OCI-LY7 (cell line): ENCODE measurements around the gene PIP5K1C. TPM values are rescaled to one million over a fixed set of nuclear protein-coding genes. Genes with fewer than 3 reads are reported as not detected.

Source experiments
- BruUV-seq: library from RNA; stranded (reverse); fragments of 400-500 nt; replicated peaks from 2 replicates; lab custom pipeline; 2021; lab: Mats Ljungman, UMichigan
- CTCF ChIA-PET: fragments of 300-600 bp; sonication (Branson Sonifier 250); formaldehyde crosslinking; loops from one replicate; lab custom pipeline; 2022; ENCODE audit warnings: antibody characterized with exemption; ENCODE audit not compliant: unreplicated experiment; lab: Charles Lee
- POLR2A ChIA-PET: fragments of 300-600 bp; sonication (Branson Sonifier 250); formaldehyde crosslinking; loops from one replicate; lab custom pipeline; 2022; ENCODE audit warnings: antibody characterized with exemption; lab: Charles Lee
- DNase-seq: peaks from one replicate; pipeline ENCODE4 v3.0.0-alpha.2; 2015; ENCODE audit warnings: low spot score
- H2AFZ ChIP-seq: fragments of 200-600 bp; sonication (generic), shearing (Covaris generic); 2 replicates; pipeline ENCODE4 v1.6.1; 2014; ENCODE audit warnings: mild to moderate bottlenecking, antibody characterized with exemption, low read length, moderate library complexity
- H3K27ac ChIP-seq: fragments of 200-600 bp; sonication (generic); 2 replicates; pipeline ENCODE4 v1.5.1; 2014; ENCODE audit warnings: mixed run types, low read depth, mild to moderate bottlenecking, moderate library complexity, low read length, inconsistent platforms; ENCODE audit not compliant: poor library complexity, severe bottlenecking
- H3K36me3 ChIP-seq: fragments of 200-600 bp; sonication (generic); 2 replicates; pipeline ENCODE4 v1.6.1; 2014; ENCODE audit warnings: mild to moderate bottlenecking, antibody characterized with exemption, low read length, moderate library complexity, mixed read lengths; ENCODE audit not compliant: insufficient read depth
- H3K4me1 ChIP-seq: fragments of 200-600 bp; sonication (generic); 2 replicates; pipeline ENCODE4 v1.5.1; 2014; ENCODE audit warnings: mild to moderate bottlenecking, low read length; ENCODE audit not compliant: insufficient read depth, poor library complexity, severe bottlenecking
- H3K4me2 ChIP-seq: fragments of 200-600 bp; sonication (generic); 2 replicates; pipeline ENCODE4 v1.6.1; 2014; ENCODE audit warnings: mild to moderate bottlenecking, low read length
- H3K4me3 ChIP-seq: fragments of 200-600 bp; sonication (generic); 2 replicates; pipeline ENCODE4 v1.5.1; 2014; ENCODE audit warnings: mild to moderate bottlenecking, low read depth, low read length; ENCODE audit not compliant: poor library complexity, severe bottlenecking
- H3K79me2 ChIP-seq: fragments of 200-600 bp; sonication (generic); 2 replicates; pipeline ENCODE4 v1.6.1; 2016; ENCODE audit warnings: low read depth, mild to moderate bottlenecking, low read length, moderate library complexity, mixed read lengths; ENCODE audit not compliant: insufficient read depth
- H3K9me2 ChIP-seq: fragments of 200-600 bp; sonication (generic); 2 replicates; pipeline ENCODE4 v1.6.1; 2016; ENCODE audit warnings: mild to moderate bottlenecking, low read length, mixed read lengths; ENCODE audit not compliant: insufficient read depth
- H3K9me3 ChIP-seq: fragments of 200-600 bp; sonication (generic); 2 replicates; pipeline ENCODE4 v1.6.1; 2014; ENCODE audit warnings: mild to moderate bottlenecking, mixed run types, low read length, mixed read lengths
- H4K20me1 ChIP-seq: fragments of 200-600 bp; sonication (generic); 2 replicates; pipeline ENCODE4 v1.6.1; 2014; ENCODE audit warnings: mild to moderate bottlenecking, antibody characterized with exemption, low read length, moderate library complexity, mixed read lengths; ENCODE audit not compliant: insufficient read depth
- EZH2phosphoT487 ChIP-seq: fragments of 200-600 bp; sonication (generic); IDR thresholded peaks from 2 replicates; pipeline ENCODE4 v1.6.1; 2018; ENCODE audit warnings: low read depth, borderline replicate concordance, mild to moderate bottlenecking, mixed run types, antibody characterized with exemption, low read length, moderate library complexity, mixed read lengths
- intact Hi-C: fragments of 100-400 bp; cut with micrococcal nuclease; formaldehyde crosslinking; loops from one replicate; pipeline ENCODE4 v1.10.0; 2022; ENCODE audit not compliant: unreplicated experiment
- total RNA-seq, 2 experiments: library from RNA; depleted of rRNA in 1 of 2; stranded (reverse); fragments of >200 nt in 1 of 2; shearing (Covaris generic) in 1 of 2; gene quantifications; 2 replicates each; pipeline ENCODE4 v1.2.3, GENCODE V29; 2014 to 2022
- TF ChIP-seq, protein P1 (sequence below): fragments of 200-600 bp; sonication (generic); conservative IDR thresholded peaks from 2 replicates; pipeline ENCODE4 v1.5.1; 2014; ENCODE audit warnings: mild to moderate bottlenecking, antibody characterized with exemption, low read length, moderate library complexity, mixed read lengths

Gene PIP5K1C
- total RNA-seq, 2 experiments from 2014 or later: 7.6 to 15.1 TPM

DNA sequence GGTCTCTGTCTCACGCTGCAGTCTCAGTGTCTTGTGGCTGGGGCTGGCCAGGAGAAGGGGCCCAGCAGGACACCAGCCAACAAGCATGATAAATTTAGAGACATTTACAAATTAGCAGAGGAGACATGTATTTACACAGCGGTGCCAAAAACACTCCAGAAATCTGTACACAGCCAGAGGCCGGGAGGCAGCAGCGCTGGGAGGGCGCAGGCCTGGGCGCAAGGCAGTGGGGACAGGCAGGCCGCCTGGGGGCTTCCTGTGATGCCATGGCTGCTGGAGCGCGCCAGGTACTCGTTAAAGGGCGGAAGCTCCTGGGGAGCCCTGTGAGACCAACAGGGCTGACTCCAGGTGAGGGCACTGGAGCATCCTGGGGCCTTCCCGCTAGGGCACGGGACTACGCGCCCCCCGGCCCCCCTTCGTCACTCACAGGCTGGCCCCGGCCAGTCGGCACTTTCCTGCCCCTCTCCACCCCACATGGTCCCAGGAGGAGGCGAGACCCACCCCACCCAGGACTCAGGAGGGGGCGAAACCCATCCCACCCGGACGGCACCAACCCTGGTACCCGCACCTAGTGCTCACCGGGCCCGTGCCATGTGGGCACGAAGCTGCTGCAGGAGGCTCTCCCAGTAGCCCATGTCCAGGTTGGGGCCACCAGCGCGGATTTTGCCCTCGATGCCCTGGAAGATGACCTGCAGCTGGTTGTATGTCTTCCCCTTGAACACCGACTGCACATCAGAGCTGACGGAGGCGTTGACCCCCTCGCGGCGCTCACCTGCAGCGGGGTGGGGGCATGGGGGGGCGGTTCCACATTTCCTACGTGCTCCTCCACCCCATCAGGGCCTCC lies 86.2 kb downstream of the PIP5K1C start:
- CTCF ChIA-PET: no interaction called here
- POLR2A ChIA-PET: no interaction called here
- Histone ChIP-seq H3K36me3 (peaks cover 38% of the 10 kb centered on the region), H3K9me3 (no peaks in the 10 kb centered on the region), H3K79me2 (no peaks in the 10 kb centered on the region), H3K4me1 (peaks cover 2% of the 10 kb centered on the region), H3K9me2 (no peaks in the 10 kb centered on the region), H2AFZ (no peak overlapping the region), H3K4me3 (no peak overlapping the region), H4K20me1 (no peaks in the 10 kb centered on the region), H3K4me2 (no peak overlapping the region), H3K27ac (no peak overlapping the region)
- no peak for TF ChIP-seq EZH2phosphoT487
- TF ChIP-seq, protein P1, sequence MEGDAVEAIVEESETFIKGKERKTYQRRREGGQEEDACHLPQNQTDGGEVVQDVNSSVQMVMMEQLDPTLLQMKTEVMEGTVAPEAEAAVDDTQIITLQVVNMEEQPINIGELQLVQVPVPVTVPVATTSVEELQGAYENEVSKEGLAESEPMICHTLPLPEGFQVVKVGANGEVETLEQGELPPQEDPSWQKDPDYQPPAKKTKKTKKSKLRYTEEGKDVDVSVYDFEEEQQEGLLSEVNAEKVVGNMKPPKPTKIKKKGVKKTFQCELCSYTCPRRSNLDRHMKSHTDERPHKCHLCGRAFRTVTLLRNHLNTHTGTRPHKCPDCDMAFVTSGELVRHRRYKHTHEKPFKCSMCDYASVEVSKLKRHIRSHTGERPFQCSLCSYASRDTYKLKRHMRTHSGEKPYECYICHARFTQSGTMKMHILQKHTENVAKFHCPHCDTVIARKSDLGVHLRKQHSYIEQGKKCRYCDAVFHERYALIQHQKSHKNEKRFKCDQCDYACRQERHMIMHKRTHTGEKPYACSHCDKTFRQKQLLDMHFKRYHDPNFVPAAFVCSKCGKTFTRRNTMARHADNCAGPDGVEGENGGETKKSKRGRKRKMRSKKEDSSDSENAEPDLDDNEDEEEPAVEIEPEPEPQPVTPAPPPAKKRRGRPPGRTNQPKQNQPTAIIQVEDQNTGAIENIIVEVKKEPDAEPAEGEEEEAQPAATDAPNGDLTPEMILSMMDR: no peak
- intact Hi-C loops: no loop called here
- no peak for DNase-seq
- no TSS peak for BruUV-seq

DNA sequence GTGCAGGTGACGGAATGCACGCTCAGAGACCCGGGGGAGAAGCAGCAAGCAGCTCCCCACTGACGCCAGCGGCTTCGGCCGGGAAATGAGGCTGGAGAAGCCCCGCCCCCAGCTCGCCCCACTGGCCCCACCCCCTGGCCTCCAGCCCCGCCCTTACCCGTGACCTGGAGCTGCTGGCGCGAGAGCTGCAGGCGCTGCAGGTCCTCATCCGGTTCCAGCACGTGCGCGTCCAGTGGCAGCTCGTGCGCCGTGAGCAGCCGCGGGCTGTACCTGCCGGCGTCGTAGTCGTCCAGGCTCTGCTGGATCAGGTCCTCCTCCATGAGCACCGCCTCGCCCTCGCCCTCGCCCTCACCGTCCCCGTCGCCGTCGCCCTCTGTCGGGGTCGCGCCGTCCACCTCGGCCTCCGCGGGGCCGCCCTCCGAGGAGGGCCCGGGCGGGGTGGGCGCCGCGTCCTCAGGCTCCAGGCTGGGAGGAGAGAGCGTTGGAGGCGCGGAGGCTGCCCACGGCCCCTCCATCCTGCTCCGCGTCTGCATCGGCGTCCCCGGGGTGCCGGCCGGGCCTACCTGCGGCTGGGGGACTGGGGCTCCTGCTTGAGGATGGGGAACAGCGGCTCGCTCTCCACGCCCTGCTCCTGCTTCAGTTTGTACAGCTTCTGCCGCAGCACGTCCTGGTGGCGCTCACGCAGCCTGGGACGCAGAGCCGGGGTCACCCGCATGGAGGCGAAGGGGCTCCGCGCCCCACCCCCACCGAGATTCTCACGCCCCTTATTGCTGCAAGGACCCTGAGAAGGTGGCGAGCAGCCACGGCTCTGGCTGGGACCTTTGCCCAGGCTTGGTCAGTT lies 87.1 kb downstream of the PIP5K1C start:
- intact Hi-C loops: no loop called here
- Histone ChIP-seq H3K79me2 (no peaks in the 10 kb centered on the region), H3K4me1 (peaks cover 7% of the 10 kb centered on the region), H3K4me2 (no peak overlapping the region), H3K4me3 (no peak overlapping the region), H2AFZ (no peak overlapping the region), H3K9me2 (no peaks in the 10 kb centered on the region), H3K36me3 (peaks cover 31% of the 10 kb centered on the region), H4K20me1 (no peaks in the 10 kb centered on the region), H3K9me3 (no peaks in the 10 kb centered on the region), H3K27ac (no peak overlapping the region)
- ChIA-PET CTCF (no interaction called here), POLR2A (no interaction called here)
- no peak for DNase-seq
- TF ChIP-seq EZH2phosphoT487: no peak
- TF ChIP-seq, protein P1: no peak
- no TSS peak for BruUV-seq
